ENCODE data around the gene ATP8B4.

Gene ATP8B4

DNA sequence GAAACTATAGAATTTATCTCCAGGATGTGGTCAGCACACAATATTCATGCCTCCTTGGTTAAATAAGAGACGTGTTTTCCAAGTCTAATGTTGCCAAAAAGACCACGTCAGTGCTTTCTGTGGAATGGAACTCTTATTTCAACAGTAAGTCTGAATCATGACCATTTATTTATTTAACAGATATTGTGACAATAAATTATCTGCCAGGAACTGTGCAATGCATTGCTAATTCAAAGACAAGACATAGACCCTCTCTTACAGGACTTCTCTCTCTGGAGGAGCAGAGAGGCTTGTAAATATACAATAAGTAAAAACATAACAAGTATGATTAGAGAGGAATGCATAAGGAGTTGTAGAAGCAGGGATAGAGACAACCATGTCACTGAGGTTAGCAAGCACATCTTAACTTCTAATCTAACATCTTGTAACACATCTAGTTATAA, 270.7 kb downstream of the ATP8B4 start:
- TF ChIP-seq, protein P1, sequence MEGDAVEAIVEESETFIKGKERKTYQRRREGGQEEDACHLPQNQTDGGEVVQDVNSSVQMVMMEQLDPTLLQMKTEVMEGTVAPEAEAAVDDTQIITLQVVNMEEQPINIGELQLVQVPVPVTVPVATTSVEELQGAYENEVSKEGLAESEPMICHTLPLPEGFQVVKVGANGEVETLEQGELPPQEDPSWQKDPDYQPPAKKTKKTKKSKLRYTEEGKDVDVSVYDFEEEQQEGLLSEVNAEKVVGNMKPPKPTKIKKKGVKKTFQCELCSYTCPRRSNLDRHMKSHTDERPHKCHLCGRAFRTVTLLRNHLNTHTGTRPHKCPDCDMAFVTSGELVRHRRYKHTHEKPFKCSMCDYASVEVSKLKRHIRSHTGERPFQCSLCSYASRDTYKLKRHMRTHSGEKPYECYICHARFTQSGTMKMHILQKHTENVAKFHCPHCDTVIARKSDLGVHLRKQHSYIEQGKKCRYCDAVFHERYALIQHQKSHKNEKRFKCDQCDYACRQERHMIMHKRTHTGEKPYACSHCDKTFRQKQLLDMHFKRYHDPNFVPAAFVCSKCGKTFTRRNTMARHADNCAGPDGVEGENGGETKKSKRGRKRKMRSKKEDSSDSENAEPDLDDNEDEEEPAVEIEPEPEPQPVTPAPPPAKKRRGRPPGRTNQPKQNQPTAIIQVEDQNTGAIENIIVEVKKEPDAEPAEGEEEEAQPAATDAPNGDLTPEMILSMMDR (IDR thresholded peaks at IDR 0.05; ENCODE audit: poor library complexity, severe bottlenecking) = no peak
- Histone ChIP-seq H3K9me3 (ENCODE audit: severe bottlenecking) (no peaks in the 10 kb centered on the region), H3K27me3 (ENCODE audit: insufficient read depth, poor library complexity, severe bottlenecking) (no peaks in the 10 kb centered on the region), H3K36me3 (ENCODE audit: low read depth) (no peaks in the 10 kb centered on the region), H3K4me3 (ENCODE audit: severe bottlenecking) (no peak overlapping the region), H3K4me1 (ENCODE audit: insufficient read depth, poor library complexity, severe bottlenecking) (peaks cover 20% of the 10 kb centered on the region), H3K27ac (ENCODE audit: poor library complexity, severe bottlenecking) (peak overlapping the region; percentile 85)
- DNase-seq (ENCODE audit: low spot score) (no peak), ATAC-seq (ENCODE audit: low read depth) (peak; percentile 80)

DNA sequence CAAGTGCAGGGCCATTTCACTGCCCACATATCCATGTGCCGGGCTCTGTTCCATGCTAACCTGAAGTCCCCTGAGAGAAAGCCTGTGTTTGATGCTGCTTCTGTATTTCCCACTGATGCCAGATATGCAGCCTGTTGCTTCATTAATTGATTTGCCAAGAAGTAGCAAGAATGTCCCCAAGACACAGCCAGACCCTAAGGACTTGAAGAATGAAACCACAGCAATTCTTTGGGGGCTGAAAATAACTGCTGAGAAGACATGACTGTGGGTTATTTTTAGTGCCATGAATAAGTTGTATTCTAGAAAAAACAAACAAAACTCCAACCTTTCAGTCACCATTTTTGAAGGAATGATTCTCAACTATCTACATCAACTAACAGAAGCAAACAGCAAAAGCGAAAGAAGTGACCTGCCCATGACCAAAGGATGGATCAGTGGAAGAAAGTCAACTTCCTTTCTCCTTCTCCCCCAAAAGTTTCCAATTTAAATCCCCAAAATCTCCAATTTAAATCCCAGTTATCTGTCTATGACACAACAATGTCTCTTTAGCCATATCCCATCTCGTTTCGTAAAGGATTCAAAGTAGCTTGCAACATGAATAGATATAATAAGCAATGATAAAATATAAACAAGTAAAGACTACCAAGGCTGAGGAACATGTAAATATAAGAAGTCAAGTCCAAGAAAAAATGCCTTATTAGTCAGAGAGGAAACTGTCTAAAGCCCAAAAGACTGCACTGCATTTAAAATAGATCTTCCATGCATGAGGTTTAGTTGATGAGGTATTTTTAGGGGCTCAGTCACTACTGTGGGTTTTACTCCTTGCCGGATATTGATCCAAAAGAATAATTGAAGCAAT, 271.4 kb downstream of the ATP8B4 start:
- DNase-seq (ENCODE audit: low spot score) (no peak), ATAC-seq (ENCODE audit: low read depth) (no peak; the same call in 2 of the 3 replicates)
- TF ChIP-seq, protein P1 (IDR thresholded peaks at IDR 0.05; ENCODE audit: poor library complexity, severe bottlenecking) = no peak
- no peaks in the 10 kb centered on the region for H3K27me3 ChIP-seq (ENCODE audit: insufficient read depth, poor library complexity, severe bottlenecking)
- peaks cover 20% of the 10 kb centered on the region for H3K4me1 ChIP-seq (ENCODE audit: insufficient read depth, poor library complexity, severe bottlenecking)
- peak overlapping the region; percentile 85 for H3K27ac ChIP-seq (ENCODE audit: poor library complexity, severe bottlenecking)
- H3K36me3 ChIP-seq (ENCODE audit: low read depth) = no peaks in the 10 kb centered on the region
- H3K4me3 ChIP-seq (ENCODE audit: severe bottlenecking) = no peak overlapping the region
- H3K9me3 ChIP-seq (ENCODE audit: severe bottlenecking) = no peaks in the 10 kb centered on the region

DNA sequence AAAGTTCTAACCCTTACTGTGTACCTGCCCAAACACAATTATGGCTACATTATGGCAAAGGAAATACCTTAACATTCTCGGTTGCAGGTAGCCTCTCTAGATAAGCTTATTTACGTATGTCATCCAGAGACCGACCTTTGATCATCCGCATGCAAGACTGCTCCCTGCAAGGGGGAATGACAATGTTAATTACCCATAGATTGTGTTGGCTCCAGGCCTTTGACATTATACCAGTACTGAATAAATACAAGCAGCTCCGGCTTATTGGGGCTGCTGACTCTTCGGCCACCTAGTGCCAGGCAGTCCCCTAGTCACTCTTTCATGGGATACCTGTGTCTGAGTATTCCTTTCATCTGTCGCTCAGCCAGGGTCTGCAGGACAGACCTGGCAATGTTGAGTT, 274.6 kb downstream of the ATP8B4 start:
- Histone ChIP-seq H3K27me3 (ENCODE audit: insufficient read depth, poor library complexity, severe bottlenecking) (no peaks in the 10 kb centered on the region), H3K36me3 (ENCODE audit: low read depth) (no peaks in the 10 kb centered on the region), H3K9me3 (ENCODE audit: severe bottlenecking) (no peaks in the 10 kb centered on the region), H3K4me1 (ENCODE audit: insufficient read depth, poor library complexity, severe bottlenecking) (peaks cover 20% of the 10 kb centered on the region), H3K4me3 (ENCODE audit: severe bottlenecking) (no peak overlapping the region), H3K27ac (ENCODE audit: poor library complexity, severe bottlenecking) (no peak overlapping the region)
- DNase-seq (ENCODE audit: low spot score) = no peak
- TF ChIP-seq, protein P1 (IDR thresholded peaks at IDR 0.05; ENCODE audit: poor library complexity, severe bottlenecking) = no peak
- no peak for ATAC-seq (ENCODE audit: low read depth)

DNA sequence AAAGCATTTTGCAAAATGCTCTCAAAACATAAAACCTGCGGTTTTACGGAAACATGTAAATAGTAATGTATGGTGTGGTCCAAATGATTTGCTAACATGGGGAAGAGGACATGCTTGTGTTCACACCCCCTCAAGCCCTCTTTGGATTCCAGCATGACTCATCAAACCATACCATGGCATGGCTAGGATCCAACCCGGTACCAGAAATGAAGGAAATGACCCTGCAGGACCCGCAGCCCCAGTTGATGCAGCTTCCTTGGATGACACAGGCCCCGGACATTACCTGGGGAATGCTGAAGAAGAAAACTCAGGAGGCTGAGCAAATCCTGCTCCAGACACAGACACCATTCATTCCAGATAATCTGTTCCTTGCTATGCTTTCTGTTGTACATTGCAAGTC, 275.3 kb downstream of the ATP8B4 start:
- ATAC-seq (ENCODE audit: low read depth) (no peak), DNase-seq (ENCODE audit: low spot score) (peak; percentile 68)
- H3K4me3 ChIP-seq (ENCODE audit: severe bottlenecking) = no peak overlapping the region
- H3K9me3 ChIP-seq (ENCODE audit: severe bottlenecking) = no peaks in the 10 kb centered on the region
- no peaks in the 10 kb centered on the region for H3K36me3 ChIP-seq (ENCODE audit: low read depth)
- no peak overlapping the region for H3K27ac ChIP-seq (ENCODE audit: poor library complexity, severe bottlenecking)
- H3K27me3 ChIP-seq (ENCODE audit: insufficient read depth, poor library complexity, severe bottlenecking) = no peaks in the 10 kb centered on the region
- peaks cover 16% of the 10 kb centered on the region for H3K4me1 ChIP-seq (ENCODE audit: insufficient read depth, poor library complexity, severe bottlenecking)
- TF ChIP-seq, protein P1 (IDR thresholded peaks at IDR 0.05; ENCODE audit: poor library complexity, severe bottlenecking) = no peak
